Measurements from ENCODE around the gene ATP5MC3.

Gene ATP5MC3

GRCh38 chr2:175170659-175171304 lies 10.7 kb downstream of the ATP5MC3 start:
- TF ChIP-seq, protein P1, sequence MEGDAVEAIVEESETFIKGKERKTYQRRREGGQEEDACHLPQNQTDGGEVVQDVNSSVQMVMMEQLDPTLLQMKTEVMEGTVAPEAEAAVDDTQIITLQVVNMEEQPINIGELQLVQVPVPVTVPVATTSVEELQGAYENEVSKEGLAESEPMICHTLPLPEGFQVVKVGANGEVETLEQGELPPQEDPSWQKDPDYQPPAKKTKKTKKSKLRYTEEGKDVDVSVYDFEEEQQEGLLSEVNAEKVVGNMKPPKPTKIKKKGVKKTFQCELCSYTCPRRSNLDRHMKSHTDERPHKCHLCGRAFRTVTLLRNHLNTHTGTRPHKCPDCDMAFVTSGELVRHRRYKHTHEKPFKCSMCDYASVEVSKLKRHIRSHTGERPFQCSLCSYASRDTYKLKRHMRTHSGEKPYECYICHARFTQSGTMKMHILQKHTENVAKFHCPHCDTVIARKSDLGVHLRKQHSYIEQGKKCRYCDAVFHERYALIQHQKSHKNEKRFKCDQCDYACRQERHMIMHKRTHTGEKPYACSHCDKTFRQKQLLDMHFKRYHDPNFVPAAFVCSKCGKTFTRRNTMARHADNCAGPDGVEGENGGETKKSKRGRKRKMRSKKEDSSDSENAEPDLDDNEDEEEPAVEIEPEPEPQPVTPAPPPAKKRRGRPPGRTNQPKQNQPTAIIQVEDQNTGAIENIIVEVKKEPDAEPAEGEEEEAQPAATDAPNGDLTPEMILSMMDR (IDR thresholded peaks at IDR 0.05; ENCODE audit: low read depth, low read length) = no peak
- no peak for DNase-seq (ENCODE audit: low read depth, low spot score)
- in situ Hi-C loops (cut with HindIII; ENCODE audit: low sequenced_read_pairs) = no loop called here
- H3K4me3 ChIP-seq (ENCODE audit: low read depth, low read length) = no peak overlapping the region

- in situ Hi-C loops (cut with HindIII; ENCODE audit: low sequenced_read_pairs) = no loop called here
- no peak overlapping the region for H3K4me3 ChIP-seq (ENCODE audit: low read depth, low read length)
- TF ChIP-seq, protein P1 (IDR thresholded peaks at IDR 0.05; ENCODE audit: low read depth, low read length) = no peak
- no peak for DNase-seq (ENCODE audit: low read depth, low spot score)
These were observed 12.3 kb downstream of the ATP5MC3 start for GRCh38 chr2:175169191-175169590.

GRCh38 chr2:175168564-175168945 lies 13.0 kb downstream of the ATP5MC3 start:
- TF ChIP-seq, protein P1 (IDR thresholded peaks at IDR 0.05; ENCODE audit: low read depth, low read length) = no peak
- in situ Hi-C loops (cut with HindIII; ENCODE audit: low sequenced_read_pairs) = no loop called here
- peak overlapping the region; percentile 100 for H3K4me3 ChIP-seq (ENCODE audit: low read depth, low read length)
- DNase-seq (ENCODE audit: low read depth, low spot score) = no peak

DNA sequence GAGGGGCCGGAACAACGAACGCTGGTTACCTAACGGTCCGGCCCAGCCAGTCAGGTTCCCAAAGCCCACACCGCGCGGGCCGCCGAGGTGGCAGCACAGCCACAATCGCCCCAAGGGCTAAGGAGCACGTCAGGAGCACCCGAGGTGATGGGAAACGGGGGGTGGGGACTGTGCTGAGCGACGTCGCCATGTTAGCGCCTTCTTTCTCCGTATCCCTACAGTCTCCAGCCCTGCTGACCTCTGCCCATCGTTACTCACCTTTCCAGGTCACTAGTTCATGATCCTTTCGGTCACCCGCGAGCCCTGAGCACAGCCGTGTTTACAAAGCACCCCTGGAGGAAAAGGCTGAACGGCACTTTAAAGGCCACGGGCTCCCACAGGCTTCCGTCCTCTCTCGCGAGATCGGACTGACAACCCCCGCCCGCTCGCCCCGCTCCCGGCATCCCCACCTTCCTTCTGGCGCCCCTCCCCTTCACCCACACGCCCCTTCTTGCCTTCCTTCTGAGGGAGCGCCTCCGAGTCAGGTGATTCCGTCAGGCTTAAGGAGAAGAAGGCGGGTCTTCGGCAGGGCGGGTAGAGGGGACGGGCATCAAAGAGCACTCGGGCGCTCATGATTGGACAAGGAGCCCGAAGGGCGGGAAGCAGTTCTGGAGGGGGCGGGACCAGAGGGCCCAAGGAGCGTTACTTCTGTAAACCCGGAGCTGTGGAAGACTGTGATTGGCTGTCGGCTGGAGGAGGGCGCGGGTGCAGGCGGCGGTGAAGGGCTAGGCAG lies 13.5 kb downstream of the ATP5MC3 start, which contains the start of gene ATF2:
Gene ATF2, minus strand, starts transcription at position 412 of the 772 bp plus-strand sequence. CDS start 31,760 bp downstream, outside the sequence.
- DNase-seq (ENCODE audit: low read depth, low spot score) = peak; percentile 100
- TF ChIP-seq, protein P1 (IDR thresholded peaks at IDR 0.05; ENCODE audit: low read depth, low read length) = no peak
- peak within 1 kb of the TSS; percentile 100 for H3K4me3 ChIP-seq (ENCODE audit: low read depth, low read length)
- in situ Hi-C loops (cut with HindIII; ENCODE audit: low sequenced_read_pairs) = no loop called here

GRCh38 chr2:175167076-175167791 lies 14.3 kb downstream of the ATP5MC3 start:
- peak overlapping the region; percentile 100 for H3K4me3 ChIP-seq (ENCODE audit: low read depth, low read length)
- TF ChIP-seq, protein P1 (IDR thresholded peaks at IDR 0.05; ENCODE audit: low read depth, low read length) = no peak
- in situ Hi-C loops (cut with HindIII; ENCODE audit: low sequenced_read_pairs) = no loop called here
- peak; percentile 42 for DNase-seq (ENCODE audit: low read depth, low spot score)

- in situ Hi-C loops (cut with HindIII; ENCODE audit: low sequenced_read_pairs) = no loop called here
- H3K4me3 ChIP-seq (ENCODE audit: low read depth, low read length) = peak overlapping the region; percentile 100
- DNase-seq (ENCODE audit: low read depth, low spot score) = no peak
- TF ChIP-seq, protein P1 (IDR thresholded peaks at IDR 0.05; ENCODE audit: low read depth, low read length) = no peak
These were observed 15.2 kb downstream of the ATP5MC3 start for GRCh38 chr2:175166216-175166824.

All from astrocyte of the spinal cord (primary cell).